ENCODE results near the gene PTGES3L. TPM values are rescaled to one million over a fixed set of nuclear protein-coding genes. Genes with fewer than 3 reads are reported as not detected.
"Not testable (repeated sequence)": the region's sequence is repeated elsewhere in the genome, so short reads cannot be mapped to it uniquely, and the experiment has no call there.

PTGES3L gene
- total RNA-seq, 1 donor from 2014 or later = 2.9 TPM

GRCh38 chr17:43014649-43015542 lies 35.0 kb upstream of the PTGES3L start:
- DNase-seq (ENCODE audit: low spot score in 2 of 2) (no peak), FAIRE-seq (no peak)

DNA sequence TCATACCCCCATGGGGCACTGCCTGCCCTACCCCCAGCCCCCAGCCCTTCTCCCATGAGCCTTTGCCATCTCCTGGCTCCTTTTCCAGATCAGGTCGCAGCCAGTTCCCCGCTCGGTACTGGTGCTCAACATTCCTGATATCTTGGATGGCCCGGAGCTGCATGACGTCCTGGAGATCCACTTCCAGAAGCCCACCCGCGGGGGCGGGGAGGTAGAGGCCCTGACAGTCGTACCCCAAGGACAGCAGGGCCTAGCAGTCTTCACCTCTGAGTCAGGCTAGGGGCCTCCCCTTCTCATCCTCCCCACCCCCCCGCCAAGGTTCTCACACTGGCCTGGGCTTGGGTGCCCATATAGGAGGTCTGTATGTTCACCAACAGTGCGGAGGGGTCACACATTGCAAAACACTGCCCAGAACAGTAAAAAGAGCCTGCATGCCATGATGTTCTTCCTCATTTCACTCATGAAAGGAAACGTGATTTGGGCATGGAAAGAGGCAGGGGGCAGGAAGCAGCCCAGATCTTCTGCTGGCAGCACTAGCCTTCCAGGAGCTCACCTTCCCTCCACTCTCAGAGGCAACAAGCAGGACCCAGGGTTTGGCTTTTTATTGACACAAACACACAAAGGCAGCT lies 34.3 kb upstream of the PTGES3L start:
- no peak for DNase-seq (ENCODE audit: low spot score in 2 of 2)
- FAIRE-seq = no peak

GRCh38 chr17:43013296-43013695 lies 33.4 kb upstream of the PTGES3L start:
- FAIRE-seq (no peak), DNase-seq (ENCODE audit: low spot score in 2 of 2) (no peak)

DNA sequence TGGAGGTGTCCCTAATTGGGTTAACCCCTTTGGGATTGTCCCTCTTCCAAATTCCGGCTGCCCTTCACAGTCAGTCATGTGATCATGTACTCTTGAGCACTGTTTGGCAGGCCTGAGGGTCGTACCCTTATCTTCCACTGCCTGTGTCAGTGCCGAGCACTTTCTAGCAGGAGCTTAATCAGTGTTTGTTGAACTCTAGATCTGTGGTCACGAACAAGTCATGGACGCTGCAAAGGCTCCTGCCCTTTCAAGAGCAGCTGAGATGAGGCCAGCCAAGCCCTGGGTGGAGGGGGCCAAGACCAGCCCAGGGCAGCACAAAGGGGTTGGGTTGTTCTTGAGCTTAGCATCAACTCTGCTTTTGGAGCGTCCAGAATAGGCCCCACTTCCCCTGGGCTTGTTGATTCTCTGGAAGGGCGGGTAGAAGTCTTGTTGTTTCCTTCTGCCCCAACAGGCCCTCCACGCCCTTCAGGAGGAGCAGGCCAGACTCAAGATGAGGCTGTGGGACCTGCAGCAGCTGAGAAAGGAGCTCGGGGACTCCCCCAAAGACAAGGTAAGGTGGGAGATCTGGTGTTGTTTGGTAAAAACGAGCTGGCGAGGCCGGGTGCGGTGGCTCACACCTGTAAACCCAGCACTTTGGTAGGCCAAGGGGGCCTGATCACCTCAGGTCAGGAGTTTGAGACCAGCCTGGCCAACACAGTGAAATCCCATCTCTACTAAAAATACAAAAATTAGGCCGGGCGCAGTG lies 32.0 kb upstream of the PTGES3L start:
- DNase-seq (ENCODE audit: low spot score in 2 of 2) (no peak), FAIRE-seq (no peak)

- FAIRE-seq = no peak
- no peak for DNase-seq (ENCODE audit: low spot score in 2 of 2)
Measured at GRCh38 chr17:43010667-43011308, 30.9 kb upstream of the PTGES3L start.

DNA sequence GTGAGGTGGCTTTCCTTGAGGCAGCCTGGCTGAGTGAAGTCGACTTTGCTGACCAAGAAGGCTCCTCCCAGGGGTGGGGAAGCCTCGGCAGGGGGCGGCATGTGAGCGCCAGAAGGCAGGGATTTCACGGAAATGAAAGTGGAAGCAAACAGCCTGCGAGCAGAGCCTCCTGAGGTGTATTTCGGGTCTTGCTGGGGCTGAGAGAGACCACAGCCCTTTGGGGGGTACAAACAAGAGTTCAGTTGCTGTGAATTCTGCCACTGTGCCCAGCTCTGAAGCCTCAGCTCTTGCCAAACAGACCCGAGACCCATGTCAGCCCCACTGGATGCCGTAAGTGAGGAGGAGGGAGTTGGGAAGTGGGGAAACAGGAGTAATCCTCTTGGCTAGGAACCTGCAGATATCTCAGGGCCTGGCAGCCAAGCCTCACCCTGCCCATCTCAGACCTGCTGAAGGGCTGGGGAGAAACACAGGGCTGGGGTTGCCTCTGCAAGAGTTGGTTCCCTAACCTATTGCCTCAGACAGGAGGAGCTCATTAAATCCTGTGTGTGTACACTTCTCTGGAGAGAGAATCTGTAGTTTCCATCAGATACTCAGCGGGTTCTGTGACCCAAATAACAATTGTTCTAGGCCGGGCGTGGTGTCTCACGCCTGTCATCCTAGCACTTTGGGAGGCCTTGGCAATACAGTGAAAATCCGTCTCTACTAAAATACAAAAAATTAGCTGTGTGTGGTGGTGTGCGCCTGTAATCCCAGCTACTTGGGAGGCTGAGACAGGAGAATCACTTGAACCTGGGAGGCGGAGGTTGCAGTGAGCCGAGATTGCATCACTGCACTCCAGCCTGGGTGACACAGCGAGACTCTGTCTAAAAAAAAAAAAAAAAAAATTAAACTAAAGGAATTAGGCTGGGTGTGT lies 27.0 kb upstream of the PTGES3L start, which contains the start of gene IFI35:
IFI35 (plus strand) TSS at position 146 of the 913 bp plus-strand sequence; CDS start at position 310, 164 bp downstream.
- no peak for FAIRE-seq

DNA sequence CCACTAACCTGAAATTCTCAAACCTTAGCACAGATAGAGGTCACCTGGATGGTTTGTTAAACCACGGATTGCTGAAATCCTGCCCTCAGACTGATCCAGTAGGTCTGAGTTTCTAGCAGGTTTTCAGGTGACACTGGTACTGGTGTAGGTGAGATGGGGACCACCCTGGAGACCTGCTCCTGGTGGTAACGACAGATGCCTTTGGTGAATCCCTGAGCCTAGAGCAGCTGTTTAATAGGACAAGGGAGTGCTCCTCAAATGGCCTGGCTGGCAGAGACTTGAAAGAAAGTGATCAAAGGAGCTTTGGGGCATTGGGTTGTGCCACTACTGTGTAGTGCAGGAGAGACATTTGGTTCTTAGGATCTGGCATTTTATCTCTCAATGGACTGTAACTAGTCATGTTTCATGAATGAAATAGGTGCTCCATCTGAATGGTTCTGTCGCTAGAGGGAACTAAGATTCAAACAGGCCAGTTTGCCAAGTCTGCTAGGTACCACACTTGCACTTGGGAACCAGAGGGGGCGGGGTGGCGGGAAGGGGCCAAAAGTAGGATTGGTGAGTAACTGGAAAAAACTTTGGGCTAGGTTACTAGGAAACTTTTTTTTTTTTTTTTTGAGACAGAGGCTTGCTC lies 23.8 kb upstream of the PTGES3L start:
- FAIRE-seq = no peak
- DNase-seq (ENCODE audit: low spot score in 2 of 2) = no peak

More for the DNA sequence above, 27.0 kb upstream of the PTGES3L start, which contains the start of gene IFI35:
- peak in 1 of 2 donors; percentile 62 for DNase-seq (ENCODE audit: low spot score in 2 of 2)

GRCh38 chr17:43000894-43001293 lies 21.0 kb upstream of the PTGES3L start:
- FAIRE-seq; DNase-seq (ENCODE audit: low spot score in 2 of 2): not testable (repeated sequence)

DNA sequence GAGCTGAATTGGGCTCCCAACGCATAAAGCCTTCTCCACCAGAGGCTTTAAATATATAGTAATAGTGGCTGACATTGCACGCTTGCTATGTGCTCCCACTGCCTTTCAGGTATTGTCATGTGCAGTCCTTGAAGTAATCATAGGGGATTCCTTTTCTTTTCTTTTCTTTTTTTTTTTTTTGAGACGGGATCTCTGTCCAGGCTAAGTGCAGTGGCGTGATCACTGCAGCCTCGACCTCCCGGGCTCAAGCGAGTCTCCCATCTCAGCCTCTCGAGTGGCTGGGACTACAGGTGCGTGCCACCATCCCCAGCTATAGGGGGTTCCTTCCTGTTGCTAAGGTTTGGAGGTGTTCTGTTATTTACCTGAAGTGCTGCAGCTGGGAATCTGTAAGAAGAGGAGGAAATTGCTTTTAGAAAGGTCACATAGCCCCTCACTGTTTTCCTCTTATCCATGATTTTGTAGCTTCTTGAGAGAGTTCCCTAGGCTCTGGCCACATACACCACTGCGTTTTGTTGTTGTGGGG lies 19.2 kb upstream of the PTGES3L start:
- FAIRE-seq = no peak
- no peak for DNase-seq (ENCODE audit: low spot score in 2 of 2)

- DNase-seq (ENCODE audit: low spot score in 2 of 2) = peak; percentile 84 to 95
- FAIRE-seq = peak; percentile 96
Measured at GRCh38 chr17:42997984-42998938, 18.4 kb upstream of the PTGES3L start, which contains the start of gene RPL27. Gene RPL27 (plus strand): TSS chr17:42998419. CDS start chr17:42998751, 332 bp downstream.

DNA sequence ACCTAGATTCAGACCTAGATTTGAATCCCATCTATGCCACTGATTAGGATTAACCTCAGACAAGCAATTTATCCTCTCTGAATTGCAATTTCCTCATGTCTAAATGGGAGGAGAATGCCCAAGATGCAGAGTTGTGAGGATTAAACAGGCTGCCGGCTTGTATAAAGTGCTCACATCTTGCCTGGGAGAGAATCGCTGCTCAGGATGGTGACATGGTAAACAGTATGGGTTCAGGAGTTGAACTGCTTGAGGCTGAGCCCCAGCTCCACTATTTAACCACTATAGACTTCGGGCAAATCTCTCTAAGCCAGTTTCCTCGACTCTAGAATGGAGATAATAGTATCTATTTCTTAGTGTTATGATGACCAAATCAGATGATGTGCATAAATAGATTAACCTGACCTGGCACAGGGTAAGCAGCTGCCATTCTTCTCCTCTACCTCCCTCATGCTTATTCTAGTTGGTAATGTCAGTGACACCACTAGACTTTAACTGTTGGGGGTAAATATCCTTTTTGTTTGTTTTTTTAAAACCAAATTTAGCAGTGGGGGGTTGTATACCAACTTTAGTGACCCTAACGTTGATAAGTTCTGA lies 17.6 kb upstream of the PTGES3L start:
- FAIRE-seq (no peak), DNase-seq (ENCODE audit: low spot score in 2 of 2) (no peak)

DNA sequence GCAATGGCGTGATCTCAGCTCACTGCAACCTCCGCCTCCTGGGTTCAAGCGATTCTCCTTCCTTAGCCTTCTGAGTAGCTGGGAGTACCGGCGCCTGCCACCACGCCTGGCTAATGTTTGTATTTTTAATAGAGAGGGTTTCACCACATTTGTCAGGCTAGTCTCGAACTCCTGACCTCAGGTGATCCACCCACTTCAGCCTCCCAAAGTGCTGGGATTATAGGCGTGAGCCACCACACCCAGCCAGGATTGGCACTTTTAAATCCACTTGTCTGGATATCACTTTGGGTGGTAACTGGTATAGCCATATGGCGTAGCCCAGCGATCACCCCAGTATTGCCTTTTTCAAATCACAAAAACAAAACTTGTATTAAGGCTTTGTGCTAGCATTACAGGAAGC lies 14.0 kb upstream of the PTGES3L start:
- not testable (repeated sequence) for FAIRE-seq; DNase-seq (ENCODE audit: low spot score in 2 of 2)

DNA sequence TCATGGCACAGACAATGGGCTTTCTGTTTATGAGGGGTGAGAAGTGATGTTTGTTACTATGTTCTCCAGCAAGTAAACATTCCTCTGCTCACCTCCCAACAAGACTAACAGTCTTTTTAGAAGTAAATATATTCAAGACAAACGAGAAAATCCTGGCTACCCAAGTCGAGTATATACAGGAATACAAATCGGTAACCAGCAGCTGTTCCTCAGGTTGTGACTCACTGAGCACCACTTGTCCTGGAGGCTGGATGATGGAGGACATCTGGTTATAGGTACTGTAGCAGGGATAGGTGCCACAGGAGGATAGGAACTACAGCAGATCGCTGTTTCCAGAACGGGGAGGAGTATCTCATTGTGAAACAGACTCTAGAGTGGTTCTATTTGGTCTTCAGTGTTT lies 13.0 kb upstream of the PTGES3L start:
- no peak for DNase-seq (ENCODE audit: low spot score in 2 of 2)
- no peak for FAIRE-seq

DNA sequence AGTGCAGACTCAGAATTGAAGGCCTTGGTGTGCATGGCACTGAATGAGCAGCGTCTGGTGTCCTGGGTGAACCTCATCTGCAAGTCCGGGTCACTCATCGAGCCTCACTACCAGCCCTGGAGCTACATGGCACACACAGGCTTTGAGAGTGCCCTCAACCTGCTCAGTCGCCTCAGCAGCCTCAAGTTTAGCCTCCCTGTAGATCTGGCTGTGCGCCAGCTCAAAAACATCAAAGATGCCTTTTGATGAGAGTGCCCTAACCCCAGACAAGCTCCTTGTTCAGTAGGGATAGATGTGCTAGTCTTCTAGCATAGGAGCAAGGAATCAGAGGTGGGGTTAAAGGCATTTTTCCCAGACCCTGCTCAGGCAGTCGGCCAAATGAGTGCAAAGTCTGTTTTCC lies 11.6 kb upstream of the PTGES3L start:
- FAIRE-seq = no peak
- no peak for DNase-seq (ENCODE audit: low spot score in 2 of 2)

DNA sequence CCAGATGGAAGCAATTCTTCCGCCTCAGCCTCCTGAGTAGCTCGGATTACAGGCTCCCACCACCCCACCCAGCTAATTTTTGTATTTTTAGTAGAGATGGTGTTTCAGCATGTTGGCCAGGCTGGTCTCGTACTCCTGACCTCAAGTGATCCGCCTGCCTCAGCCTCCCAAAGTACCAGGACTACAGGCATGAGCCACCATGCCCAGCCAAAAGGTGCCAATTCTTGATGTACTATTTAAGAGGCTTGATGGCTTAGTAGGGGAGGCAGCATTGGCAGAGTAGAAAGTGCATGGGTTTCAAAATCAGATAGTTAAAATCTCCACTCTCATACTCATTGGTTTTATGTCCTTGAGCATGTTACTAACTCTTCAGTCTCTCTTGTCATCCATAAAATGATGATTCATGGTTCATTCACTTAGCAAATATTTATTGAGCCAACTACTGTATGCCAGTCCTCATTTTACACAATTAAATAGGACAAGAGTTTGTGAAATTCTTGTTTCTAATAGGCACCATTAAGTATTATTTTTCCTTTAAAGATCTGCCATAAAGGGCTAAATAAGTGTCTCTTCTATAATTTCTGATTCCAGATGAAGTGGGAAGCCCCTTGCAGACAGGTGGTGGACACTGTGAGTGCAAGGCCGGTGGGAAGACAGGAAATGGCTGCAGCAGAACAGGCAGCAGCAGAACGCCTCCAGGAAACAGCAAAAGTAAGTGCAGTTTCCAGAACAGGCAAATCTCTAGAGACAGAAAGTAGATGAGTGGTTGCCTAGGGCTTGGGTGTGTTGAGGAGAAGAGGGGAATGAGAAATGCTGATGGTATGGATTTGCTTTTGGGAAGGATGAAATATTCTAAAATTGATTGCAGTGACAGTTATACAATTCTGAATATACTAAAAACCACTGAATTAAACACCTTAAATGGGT lies 10.1 kb upstream of the PTGES3L start:
- no peak for FAIRE-seq
- no peak for DNase-seq (ENCODE audit: low spot score in 2 of 2)

DNA sequence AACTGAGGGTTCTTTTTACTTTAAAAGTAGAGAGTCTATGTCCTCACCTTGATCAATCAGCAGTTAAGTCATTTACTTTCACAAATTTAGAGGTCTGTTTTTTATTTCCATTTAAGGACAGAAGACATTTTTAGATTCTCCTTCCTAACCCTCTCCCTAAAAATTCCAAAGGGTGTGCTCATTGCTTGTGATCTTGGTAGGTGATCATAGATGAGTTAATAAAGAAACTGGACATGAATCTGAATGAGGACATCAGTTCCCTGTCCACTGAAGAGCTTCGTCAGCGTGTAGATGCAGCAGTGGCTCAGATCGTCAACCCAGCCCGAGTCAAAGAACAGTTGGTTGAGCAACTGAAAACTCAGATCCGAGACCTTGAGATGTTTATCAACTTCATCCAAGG lies 9.3 kb upstream of the PTGES3L start:
- FAIRE-seq (no peak), DNase-seq (ENCODE audit: low spot score in 2 of 2) (no peak)
